Stimulated activated CD4-positive, alpha-beta T cell treated with anti-CD3 and anti-CD28 coated beads, Interleukin-1b, Interleukin-23, amount 100 ng/mL, for 24 hours (primary cell): ENCODE data around the gene ARMC2.
"Not testable (repeated sequence)": the region's sequence is repeated elsewhere in the genome, so short reads cannot be mapped to it uniquely, and the experiment has no call there.

ENCODE experiments used
- DNase-seq, 4 experiments: peaks; one replicate each; pipeline ENCODE4 v3.0.0-alpha.2; 2020; ENCODE audit warnings: low read depth in 4 of 4, low spot score in 1 of 4

Gene ARMC2

DNA sequence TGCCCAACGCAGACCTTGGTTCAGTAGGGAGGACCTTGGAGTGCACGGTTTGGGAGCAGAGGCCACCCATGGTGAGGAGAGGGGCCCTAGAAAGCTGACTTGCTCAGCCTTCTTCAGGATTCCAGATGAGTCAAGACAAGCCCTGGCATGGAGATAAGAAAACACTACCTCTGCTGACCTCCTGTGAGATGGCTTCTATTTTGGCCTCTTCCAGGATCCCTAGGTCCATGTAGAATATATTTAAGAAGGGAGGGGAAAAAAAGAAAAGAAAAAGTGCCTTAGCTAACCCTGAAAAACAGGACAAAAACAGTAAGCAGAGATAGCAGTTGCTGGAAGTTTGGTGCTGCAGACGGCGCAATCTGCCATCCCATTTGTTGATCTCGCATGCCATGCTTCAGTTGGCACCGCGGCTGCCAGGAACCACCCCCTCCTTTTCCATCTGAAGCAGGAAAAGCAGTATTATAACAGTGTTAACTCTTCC lies 100.0 kb downstream of the ARMC2 start:
- no peak for DNase-seq

DNA sequence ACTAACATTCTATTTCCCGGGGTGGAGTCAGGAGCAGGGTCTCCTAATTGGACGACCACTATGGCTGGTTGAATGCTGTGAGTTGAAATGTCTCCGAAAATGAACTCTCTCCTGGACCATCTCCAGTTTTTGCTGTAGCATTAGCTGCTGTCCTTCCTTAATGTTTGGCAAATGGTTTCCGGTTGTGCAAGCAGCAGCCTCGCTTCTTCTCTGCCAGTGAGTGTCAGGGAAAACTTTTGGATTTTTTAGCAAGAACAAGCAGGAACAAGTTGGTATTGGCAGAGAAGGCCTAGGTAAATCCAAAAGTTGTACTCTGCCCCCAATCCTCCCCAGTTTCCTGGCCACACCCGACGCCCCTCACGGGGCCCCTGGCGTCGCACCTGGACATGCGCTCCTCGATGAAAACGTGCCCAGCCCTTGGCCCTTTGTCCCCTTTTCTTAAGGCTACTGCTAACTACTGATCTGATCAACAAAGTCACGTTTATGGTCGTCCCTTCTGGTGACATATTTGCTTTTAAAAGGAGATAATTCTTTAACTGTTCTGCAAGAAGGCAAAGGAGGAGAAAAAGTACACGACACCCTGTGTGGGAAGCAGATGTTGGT lies 103.2 kb downstream of the ARMC2 start:
- DNase-seq: no peak

DNA sequence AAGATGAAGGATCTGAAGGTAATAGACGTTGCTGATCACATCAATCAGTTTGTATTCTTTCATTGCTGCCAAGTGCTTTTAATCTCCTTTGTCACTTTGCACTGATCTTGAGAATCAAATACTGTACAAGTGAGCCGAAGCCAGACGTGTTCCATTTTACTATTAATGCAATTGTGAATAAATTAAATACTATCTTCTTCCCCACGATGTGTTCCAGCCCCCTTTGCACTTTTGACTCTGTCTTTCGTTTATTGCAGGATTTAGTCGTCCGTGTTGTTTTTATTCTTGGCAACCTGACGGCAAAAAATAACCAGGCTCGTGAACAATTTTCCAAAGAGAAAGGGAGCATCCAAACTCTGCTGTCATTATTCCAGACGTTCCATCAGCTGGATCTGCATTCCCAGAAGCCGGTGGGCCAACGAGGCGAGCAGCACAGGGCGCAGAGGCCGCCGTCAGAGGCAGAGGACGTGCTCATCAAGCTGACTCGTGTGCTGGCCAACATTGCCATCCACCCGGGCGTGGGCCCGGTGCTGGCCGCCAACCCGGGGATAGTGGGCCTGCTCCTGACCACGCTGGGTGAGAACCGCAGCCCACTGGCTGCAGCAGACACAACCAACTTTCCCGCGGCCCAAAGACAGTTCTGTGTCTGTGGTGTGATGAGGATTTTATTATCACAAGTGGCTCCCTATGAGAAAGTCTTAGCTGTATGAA lies 104.7 kb downstream of the ARMC2 start:
- DNase-seq: no peak

DNA sequence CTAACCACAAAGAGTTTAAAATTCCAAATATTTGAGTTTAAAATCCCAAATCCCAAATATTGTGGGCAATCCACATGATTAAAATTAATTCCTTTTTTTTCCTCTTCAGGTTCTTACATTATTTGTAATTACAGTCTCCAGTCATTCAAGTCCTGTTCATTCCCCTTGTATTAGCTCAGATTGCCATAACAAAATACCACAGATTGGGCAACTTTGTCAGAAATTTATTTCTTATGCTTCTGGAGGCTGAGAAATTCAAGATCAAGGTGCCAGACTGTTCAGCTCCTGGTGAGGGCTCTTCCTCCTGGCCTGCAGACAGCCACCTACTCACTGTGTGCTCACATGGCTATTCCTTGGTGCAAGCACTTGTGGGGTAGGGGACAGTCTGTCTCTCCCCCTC lies 105.5 kb downstream of the ARMC2 start:
- DNase-seq: no peak

DNA sequence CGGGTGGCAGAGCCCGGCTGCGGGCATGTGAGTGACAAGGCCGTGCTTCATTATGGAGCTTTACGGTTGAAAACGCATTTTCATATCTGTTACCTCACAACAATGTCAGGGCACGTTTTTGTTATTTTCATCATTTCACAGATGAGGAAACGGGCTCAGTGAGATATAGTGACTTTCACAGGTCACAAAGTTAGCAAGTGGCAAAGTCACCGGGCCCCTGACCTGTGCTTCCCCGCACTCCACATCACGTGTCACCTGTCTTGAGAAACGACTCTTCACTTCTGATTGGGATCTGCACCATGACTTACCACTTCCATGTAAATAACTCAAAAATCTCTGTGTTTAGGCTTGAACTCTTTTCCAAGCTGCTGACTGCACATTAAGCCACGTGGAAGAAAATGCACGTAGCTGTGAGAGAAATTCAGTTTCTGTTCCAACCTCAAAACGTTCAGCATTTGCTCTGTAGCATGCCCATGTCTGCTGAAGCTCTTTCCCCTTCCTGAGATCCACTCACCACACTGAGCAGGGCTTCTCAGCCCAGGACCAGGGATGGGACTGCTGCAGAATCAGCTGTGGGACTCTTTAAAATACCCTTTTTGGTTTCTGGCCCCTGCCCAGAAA lies 107.2 kb downstream of the ARMC2 start:
- no peak for DNase-seq

DNA sequence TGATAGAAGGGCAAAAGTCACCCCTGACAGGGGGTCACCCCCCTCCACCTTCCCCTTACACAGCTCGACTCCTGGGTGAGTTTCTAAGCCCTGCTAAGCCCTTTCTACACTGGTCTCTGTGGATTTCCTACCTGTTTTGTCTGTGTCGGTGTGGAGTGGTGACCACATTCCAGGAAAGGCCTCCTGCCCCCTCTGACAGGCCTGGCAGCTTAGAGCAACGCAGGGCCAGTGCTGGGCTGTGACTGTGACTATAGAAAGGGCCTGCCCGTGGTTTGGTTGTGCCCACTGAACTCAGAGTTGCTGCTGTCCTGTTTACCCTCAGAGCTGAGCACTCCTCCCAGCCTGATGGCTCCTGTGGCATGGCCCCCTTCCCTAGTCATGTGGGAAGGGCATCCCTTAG lies 109.0 kb downstream of the ARMC2 start:
- no peak for DNase-seq

DNA sequence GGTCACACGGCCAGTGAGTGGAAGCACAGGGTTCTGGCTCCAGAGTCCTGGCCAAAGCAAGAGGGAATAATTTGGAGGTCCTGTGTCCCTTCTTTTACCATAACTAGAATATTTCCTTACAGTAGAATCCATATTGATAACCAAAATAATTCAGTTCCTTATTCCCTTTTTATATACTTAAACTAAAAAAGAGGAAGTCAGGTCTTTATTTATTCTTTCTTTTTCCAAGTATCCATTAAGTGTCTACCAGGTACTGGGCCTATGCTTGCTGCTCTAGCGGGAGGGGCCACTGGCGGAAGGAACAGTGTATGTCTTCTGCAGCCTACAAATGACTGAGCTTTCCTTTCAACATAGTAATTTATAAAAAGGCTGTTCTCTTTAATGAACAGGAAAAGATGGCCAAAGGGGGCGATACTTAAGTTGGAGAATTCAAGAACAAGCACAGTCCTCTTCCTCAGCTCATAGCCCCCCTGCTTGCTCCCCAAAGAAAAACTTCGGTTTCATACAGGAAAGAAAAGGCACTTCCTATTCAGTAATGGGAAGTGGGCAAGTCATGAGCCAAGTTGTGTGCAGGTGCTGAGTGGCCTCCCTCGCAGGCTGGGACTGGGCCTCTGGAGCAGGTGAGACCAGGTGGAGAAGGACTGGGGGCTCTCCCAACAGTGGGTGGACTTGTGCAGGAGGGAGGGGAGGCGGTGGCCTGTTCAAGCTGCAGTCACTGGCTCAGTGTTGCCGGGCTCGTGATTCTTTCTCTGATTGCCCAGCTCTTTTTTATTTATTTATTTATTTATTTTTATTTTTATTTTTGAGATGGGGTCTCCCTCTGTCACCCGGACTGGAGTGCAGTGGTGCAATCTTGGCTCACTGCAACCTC lies 110.9 kb downstream of the ARMC2 start:
- no peak for DNase-seq

DNA sequence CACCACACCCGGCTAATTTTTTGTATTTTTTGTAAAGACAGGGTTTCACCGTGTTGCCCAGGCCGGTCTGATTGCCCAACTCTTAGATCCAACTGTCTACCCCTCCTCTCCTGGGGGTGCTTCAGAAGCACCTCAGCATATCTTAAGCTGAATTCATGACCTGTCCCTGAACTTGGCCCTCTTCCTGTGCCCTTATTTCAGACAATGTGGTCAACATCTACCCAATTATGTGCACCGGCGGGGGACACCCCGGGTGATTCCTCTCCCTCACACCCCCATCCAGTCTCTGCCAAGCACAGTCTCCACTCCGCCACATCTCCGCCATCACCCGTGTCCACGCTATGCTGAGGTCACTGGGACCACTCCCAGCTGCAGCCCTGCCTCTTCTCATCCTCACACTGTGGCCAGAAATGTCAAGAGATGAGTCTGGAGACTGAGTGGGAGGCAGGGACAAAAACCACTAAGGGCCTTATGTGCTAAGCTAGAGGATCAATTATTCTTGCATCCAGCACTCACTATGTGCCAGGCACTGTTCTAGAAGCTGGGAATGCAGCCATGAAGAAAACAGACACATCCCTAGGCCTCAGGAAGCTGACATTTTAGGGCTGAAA lies 111.9 kb downstream of the ARMC2 start:
- no peak for DNase-seq

DNA sequence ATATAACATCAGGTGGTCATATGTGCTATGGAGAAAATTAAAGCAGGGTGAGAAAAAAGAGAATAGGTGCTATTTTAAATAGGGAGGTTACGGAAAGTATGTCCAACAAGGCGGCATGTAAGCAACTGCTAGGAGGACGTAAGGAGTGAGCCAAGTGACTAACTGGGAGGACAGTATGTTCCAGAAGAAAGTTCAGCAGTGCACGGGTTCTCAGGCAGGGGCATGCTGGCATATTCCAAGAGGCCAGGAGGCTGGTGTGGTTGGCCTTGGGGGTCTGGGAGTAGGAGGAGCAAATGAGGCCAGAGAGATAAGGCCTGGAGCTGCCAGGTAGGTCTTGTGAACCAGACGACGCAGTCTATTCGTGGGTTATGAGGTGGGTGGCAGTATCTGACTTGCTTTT lies 112.4 kb downstream of the ARMC2 start:
- no peak for DNase-seq

DNA sequence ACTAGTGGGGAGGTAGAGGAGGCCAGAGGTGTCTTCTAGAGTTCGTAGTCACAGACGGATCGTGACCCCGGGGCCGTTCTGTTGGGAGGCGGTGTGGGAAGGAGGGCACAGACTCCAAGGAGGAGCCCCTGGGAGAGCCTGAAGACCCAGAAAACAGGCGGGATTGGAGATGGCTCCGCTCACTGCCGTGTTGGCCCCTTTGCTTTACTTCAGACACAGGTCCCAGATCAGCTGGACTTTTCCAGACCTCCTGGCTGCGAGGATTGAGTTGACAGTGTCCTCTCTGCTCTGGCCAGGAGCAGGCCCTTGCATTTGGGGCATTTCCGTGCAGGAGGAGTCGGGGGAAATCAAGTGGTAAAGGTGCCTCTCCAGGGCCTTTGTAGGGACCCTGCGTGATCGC lies 112.9 kb downstream of the ARMC2 start:
- no peak for DNase-seq

DNA sequence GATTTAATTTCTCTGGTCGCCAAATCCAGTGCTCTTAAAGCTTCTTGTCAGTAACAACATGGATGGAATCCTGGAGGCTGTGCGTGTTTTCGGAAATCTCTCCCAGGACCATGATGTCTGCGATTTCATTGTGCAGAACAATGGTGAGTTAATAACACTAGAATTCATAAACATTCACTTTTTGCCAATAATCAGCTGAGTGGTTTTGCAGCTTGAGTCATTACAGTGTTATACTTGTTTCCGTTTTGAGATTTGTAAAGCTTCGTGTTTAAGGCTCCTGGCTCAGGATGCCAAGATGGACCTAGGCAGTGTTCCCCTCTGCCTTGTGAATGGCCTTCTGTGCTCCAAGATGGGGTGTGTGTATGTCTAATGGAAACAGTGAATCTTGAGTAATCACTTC lies 113.8 kb downstream of the ARMC2 start:
- no peak for DNase-seq

DNA sequence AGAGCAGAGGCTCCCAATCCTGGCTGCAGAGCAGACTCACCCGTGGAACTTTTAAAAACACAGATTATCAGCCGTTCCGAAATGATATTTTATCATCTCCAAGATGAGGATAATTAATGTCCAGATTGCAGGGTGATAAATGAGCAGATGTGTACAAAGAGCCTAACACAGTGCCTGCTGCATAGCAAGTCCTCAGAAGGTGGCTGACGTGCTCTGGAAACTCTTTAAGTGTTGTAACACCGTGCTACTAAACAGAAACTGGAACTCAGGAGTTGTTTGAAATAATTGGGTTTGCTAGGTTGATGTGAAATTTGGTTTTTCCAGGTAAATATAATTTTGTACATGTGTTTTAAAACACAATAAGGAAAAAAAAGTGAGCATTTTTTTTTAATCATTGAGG lies 118.0 kb downstream of the ARMC2 start:
- DNase-seq: no peak

DNA sequence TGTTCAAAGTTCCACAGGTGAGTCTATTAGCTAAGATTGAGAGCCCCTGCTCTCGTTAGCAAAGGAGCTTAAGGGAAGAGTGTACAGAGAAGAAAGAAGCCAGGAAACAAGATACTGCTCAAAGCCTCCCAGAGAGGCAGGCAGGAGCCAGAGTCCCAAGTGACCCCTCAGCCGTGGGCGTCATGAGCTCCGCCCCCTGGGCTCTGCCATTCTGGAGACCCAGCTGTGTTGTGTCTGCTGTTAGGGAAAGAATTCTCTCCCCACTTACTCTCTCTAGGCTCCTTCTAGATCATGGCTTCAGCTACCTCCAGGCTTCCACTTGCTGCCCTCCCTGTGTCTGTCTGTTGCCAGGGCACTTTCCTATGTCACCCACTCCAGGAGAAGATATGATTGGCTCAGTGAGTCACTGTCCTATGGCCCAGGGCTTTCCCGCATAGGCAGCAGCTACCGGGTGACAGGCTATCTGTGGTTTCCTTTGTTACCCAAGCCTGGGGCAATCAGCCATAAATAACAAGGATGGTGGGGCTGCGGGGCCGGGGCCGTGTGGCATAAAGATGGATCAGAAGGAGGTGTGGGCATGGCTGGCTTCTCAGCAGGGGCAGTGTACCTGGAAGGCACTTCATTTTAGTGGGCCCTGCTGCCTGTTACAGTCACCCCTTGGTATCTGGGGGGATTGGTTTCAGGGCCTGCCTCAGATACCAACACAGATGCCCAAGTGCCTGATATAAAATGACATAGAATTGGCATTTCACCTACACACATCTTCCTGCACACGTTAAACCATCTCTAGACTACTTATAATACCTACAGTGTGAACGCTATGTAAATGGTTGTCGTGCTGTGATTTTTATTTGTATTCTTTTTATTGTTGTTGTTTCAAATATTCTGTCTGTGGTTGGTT lies 118.9 kb downstream of the ARMC2 start:
- DNase-seq: no peak

DNA sequence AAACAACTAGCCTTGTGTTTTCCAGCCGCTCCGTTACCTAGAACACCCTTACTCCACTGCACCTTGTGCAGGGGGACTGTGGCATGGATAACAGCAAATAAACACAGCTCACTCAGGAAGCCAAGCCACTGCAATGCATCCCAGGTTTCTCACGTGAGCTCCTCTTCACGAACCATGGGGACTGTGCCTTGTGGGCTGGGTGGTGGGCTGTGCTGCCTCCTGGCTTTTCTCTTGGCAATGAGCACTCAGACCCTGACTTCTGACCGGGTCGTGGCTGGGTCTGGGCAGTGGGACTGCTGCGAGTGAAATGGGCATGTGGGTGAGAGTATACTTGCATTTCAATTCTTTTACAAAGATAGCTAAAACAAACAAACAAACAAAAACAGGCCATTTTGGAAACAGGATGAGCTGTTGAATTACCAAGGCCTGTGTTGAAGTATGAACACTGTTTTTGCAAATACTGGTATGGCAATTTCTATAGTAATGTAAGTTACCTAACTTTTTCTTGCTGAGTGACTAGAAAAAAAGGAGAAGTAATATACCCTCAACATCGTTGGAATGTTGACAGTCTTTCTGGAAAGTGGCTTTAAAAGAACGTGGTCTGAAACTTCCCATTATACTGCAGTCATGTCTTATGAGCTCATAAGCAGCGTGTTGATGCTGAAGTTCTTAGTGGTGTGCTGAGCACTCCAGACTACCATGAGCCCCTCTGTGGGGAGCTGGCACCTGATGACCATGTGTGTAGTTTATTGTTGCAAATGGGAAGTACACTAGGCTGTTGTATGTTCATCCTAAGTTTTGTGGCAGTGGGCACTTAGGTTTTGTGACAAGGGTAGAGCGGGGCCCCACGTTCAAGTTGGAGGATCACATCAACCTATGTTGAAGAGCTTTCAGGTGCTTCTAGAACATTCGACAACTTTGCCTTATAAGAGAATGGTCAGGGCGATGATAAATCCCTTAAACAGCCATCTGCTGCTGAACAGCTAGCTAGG lies 120.4 kb downstream of the ARMC2 start:
- no peak for DNase-seq

DNA sequence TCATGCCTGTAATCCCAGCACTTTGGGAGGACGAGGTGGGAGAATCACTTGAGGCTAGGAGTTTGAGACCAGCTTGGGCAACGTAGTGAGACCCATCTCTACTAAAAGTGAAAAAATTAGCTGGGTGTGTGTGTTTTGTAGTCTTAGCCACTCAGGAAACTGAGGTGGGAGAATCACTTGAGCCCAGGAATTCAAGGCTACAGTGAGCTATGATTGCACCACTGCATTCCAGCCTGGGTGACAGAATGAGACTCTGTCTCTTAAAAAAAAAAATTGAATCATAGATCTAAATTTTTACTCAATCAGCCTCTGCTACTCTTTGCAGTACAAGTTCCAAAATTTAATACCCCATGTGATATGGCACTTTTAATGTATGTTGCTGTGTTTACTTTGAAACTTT lies 121.6 kb downstream of the ARMC2 start:
- DNase-seq: no peak

DNA sequence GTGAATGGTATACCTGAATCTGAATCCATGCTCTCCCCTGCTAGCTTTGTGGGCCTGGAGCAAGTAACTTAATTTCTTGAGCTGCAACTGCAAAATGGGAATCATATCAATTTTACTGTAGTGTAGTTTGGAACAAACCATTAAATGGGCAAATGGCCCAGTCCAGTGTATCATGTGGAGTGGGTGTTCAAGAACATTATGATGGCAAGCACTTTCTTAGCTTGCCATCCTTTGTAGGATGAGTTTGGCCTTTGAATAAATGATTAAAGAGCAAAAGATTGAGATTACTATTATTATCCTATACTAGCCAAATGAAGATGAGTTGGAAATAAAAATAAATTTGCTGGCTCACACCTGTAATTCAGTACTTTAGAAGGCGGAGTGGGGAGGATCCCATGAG lies 126.0 kb downstream of the ARMC2 start:
- DNase-seq: no peak

DNA sequence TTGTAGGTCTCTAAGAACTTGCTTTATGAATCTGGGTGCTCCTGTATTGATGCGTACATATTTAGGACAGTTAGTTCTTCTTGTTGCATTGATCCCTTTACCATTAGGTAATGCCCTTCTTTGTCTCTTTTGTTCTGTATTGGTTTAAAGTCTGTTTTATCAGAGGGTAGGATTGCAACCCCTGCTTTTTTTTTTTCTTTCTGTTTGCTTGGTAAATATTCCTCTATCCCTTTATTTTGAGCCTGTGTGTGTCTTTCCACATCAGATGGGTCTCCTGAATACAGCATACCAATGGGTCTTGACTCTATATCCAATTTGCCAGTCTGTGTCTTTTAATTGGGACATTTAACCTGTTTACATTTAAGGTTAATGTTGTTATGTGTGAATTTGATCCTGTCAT lies 130.4 kb downstream of the ARMC2 start:
- not testable (repeated sequence) for DNase-seq

DNA sequence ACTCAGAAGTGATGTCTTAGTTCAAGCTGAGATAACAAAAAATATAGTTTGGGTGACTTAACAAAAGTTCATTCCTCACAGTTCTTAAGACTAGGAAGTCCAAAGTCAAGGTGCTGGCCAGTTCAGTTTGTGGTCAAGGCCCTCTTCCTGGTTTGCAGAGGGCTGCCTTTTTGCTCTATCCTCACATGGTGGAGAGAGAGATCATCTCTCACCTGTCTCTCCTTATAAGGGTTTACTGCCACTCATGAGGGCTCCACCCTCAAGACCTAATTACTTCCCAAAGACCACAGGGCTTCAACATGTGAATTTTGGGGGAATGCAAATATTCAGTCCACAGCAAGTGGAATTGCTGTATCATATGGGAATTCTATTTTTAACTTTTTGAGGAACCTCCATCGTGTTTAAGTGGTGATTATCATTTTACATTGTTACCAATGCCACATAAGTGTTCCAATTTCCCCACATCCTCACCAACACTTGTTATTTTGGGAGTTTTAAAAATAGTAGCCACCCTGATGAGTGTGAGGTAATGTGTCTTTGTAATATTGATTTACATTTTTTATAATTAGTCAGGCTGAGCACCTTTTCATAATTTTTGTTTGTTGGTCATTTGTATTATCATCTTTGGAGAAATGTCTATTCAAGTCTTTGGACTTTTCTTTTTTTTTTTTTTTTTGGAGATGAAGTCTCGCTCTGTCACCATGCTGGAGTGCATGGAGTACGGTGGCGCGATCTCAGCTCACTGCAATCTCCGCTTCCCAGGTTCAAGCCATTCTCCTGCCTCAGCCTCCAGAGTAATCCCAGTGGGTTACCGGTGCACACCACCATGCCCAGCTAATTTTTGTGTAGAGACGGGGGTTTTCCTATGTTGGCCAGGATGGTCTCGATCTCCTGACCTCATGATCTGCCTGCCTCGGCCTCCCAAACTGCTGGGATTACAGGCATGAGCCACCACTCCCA lies 134.2 kb downstream of the ARMC2 start:
- no peak for DNase-seq
